CD4-positive, alpha-beta memory T cell (primary cell): ENCODE measurements around the gene DYRK1A. TPM values are rescaled to one million over a fixed set of nuclear protein-coding genes. Genes with fewer than 3 reads are reported as not detected.

Experiments used
- CTCF ChIA-PET: fragments of 350-600 bp; sonication (Branson Sonifier 250); formaldehyde crosslinking; loops from one replicate; lab custom pipeline; 2021; ENCODE audit warnings: inconsistent platforms; ENCODE audit not compliant: partially characterized antibody; lab: Charles Lee
- POLR2A ChIA-PET: fragments of 350-600 bp; sonication (Branson Sonifier 250); formaldehyde crosslinking; loops from one replicate; lab custom pipeline; 2021; ENCODE audit not compliant: partially characterized antibody; lab: Charles Lee
- DNase-seq, 5 donors: peaks; one replicate each; pipeline versions ENCODE4 v3.0.0 to v3.0.0-alpha.2; 2020 to 2022; ENCODE audit warnings: mixed read lengths in 1 of 5
- H3K27ac ChIP-seq: one replicate; pipeline ENCODE4 v1.7.0; 2013; ENCODE audit warnings: low read depth, low read length
- H3K27me3 ChIP-seq: 2 replicates; pipeline ENCODE4 v1.7.0; 2013; ENCODE audit warnings: mild to moderate bottlenecking, low read length, moderate library complexity; ENCODE audit not compliant: insufficient read depth
- H3K36me3 ChIP-seq: 2 replicates; pipeline ENCODE4 v1.7.0; 2013; ENCODE audit warnings: mild to moderate bottlenecking, low read length, moderate library complexity; ENCODE audit not compliant: insufficient read depth
- H3K4me1 ChIP-seq: 2 replicates; pipeline ENCODE4 v1.7.0; 2013; ENCODE audit warnings: mild to moderate bottlenecking, low read length, moderate library complexity; ENCODE audit not compliant: insufficient read depth
- H3K4me3 ChIP-seq, 2 donors: one replicate each; pipeline ENCODE4 v1.7.0; 2013; ENCODE audit warnings: low read length in 2 of 2, mild to moderate bottlenecking in 1 of 2
- H3K9me3 ChIP-seq, 2 donors: one replicate each; pipeline ENCODE4 v1.7.0; 2013; ENCODE audit warnings: low read length in 2 of 2, control low read depth in 1 of 2; ENCODE audit not compliant: control insufficient read depth in 1 of 2
- H3K27ac Mint-ChIP-seq, 7 donors: one replicate each; pipeline ENCODE4 v1.8.0; 2020 to 2021; ENCODE audit warnings: mixed read lengths in 7 of 7, mild to moderate bottlenecking in 6 of 7, inconsistent platforms in 3 of 7, moderate library complexity in 3 of 7
- H3K27me3 Mint-ChIP-seq, 2 donors: one replicate each; pipeline ENCODE4 v1.8.0; 2020 to 2021; ENCODE audit warnings: mixed read lengths in 2 of 2
- H3K36me3 Mint-ChIP-seq, 2 donors: one replicate each; pipeline ENCODE4 v1.8.0; 2020 to 2021; ENCODE audit warnings: mixed read lengths in 2 of 2, inconsistent platforms in 1 of 2, mild to moderate bottlenecking in 1 of 2
- H3K4me1 Mint-ChIP-seq, 4 donors: one replicate each; pipeline ENCODE4 v1.8.0; 2020 to 2021; ENCODE audit warnings: mixed read lengths in 4 of 4, mild to moderate bottlenecking in 1 of 4
- H3K4me3 Mint-ChIP-seq, 8 donors: one replicate each; pipeline ENCODE4 v1.8.0; 2020 to 2021; ENCODE audit warnings: mixed read lengths in 8 of 8, mild to moderate bottlenecking in 7 of 8, moderate library complexity in 6 of 8, inconsistent platforms in 3 of 8
- H3K9me3 Mint-ChIP-seq, 8 donors: one replicate each; pipeline ENCODE4 v1.8.0; 2020 to 2021; ENCODE audit warnings: mixed read lengths in 8 of 8, mild to moderate bottlenecking in 5 of 8, inconsistent platforms in 3 of 8, moderate library complexity in 1 of 8
- intact Hi-C: fragments of 100-400 bp; cut with micrococcal nuclease; formaldehyde crosslinking; loops from one replicate; pipeline ENCODE4 v1.15.1; 2023
- polyA plus RNA-seq, 2 donors: library from polyadenylated mRNA; unstranded; fragments of 300-500 nt; fragmentation: Illumina TruSeq; gene quantifications; one replicate each; pipeline ENCODE4 v1.2.3, GENCODE V29; 2021
- total RNA-seq, 2 experiments: library from RNA; stranded (reverse); gene quantifications; one replicate each; pipeline ENCODE4 v1.2.3, GENCODE V29; 2021

Gene DYRK1A
- total and polyA plus RNA-seq, 4 experiments from 2014 or later, result 1.4 to 130 (median 65.2) TPM

GRCh38 chr21:37431243-37431642, 64.7 kb downstream of the DYRK1A start:
- ChIA-PET POLR2A (no interaction called here), CTCF (interaction anchor here (0.9 to 1.3 kb wide), 3 partner anchors 14 to 133 kb away, joined by 3 to 4 read pairs (median 3); no protein-coding TSS in a partner anchor)
- no peak for DNase-seq
- H3K4me1 Mint-ChIP-seq, result peaks cover 46 to 67% (median 57%) of the 10 kb centered on the region in 4 donors
- intact Hi-C loops, result no loop called here
- no peaks in the 10 kb centered on the region for H3K27me3 Mint-ChIP-seq
- Histone ChIP-seq H3K4me1 (peaks cover 84% of the 10 kb centered on the region), H3K4me3 (no peak overlapping the region), H3K36me3 (peaks cover 6% of the 10 kb centered on the region), H3K9me3 (no peaks in the 10 kb centered on the region), H3K27ac (no peak overlapping the region), H3K27me3 (no peaks in the 10 kb centered on the region)
- no peaks in the 10 kb centered on the region for H3K9me3 Mint-ChIP-seq
- peaks cover 31 to 40% of the 10 kb centered on the region in 2 donors for H3K36me3 Mint-ChIP-seq
- peak overlapping the region; percentile 19 to 76 (median 42) for H3K27ac Mint-ChIP-seq
- H3K4me3 Mint-ChIP-seq, result peak overlapping the region in 5 of 8 donors; percentile 2 to 46 (median 40)

DNA sequence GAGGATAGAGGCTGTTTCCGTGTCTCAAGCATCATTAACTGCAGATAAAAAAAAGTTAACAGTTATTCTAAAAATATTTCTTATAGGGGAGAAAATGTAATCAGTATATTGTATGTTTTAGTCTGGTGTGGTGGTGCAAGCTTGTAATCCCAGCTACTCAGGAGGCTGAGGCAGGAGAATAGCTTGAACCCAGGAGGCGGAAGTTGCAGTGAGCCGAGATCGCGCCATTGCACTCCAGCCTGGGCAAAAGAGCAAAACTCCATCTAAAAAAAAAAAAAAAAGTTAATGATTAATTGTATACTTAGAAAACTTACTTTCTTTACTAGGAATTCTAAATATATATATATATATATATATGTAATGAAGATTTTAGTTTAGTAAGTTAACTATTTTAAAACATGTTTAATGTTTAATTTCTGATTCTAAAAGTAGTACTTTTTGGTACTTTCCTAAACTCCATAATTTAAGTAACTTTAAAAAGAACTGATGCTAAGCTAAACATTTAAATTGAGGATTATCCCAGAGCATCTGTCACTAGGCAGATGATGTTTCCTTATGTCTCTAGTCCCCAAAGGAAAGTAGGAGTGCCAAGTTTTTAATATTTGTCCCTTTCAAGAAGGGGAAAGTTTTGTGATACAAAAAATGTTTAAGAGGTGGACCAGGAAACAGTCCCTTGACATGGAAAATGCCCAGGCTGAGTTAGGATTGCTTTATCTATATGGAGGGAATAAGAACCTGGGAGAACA, 66.3 kb downstream of the DYRK1A start:
- no peaks in the 10 kb centered on the region for H3K27me3 Mint-ChIP-seq
- no peak overlapping the region for H3K4me3 Mint-ChIP-seq
- peak overlapping the region in 3 of 7 donors; percentile 15 to 71 (median 37) for H3K27ac Mint-ChIP-seq
- ChIA-PET CTCF (interaction anchor here (1.0 kb wide), 1 partner anchor 31 kb away, joined by 4 read pairs; no protein-coding TSS in a partner anchor), POLR2A (interaction anchor here (0.6 kb wide), 1 partner anchor 11 kb away, joined by 3 read pairs; no protein-coding TSS in a partner anchor)
- DNase-seq, result no peak
- Histone ChIP-seq H3K4me3 (no peak overlapping the region), H3K27ac (no peak overlapping the region), H3K27me3 (no peaks in the 10 kb centered on the region), H3K36me3 (peaks cover 6% of the 10 kb centered on the region), H3K9me3 (no peaks in the 10 kb centered on the region), H3K4me1 (peaks cover 90% of the 10 kb centered on the region)
- H3K36me3 Mint-ChIP-seq, result peaks cover 25 to 31% of the 10 kb centered on the region in 2 donors
- H3K9me3 Mint-ChIP-seq, result no peaks in the 10 kb centered on the region
- peaks cover 42 to 59% (median 51%) of the 10 kb centered on the region in 4 donors for H3K4me1 Mint-ChIP-seq
- intact Hi-C loops, result no loop called here

DNA sequence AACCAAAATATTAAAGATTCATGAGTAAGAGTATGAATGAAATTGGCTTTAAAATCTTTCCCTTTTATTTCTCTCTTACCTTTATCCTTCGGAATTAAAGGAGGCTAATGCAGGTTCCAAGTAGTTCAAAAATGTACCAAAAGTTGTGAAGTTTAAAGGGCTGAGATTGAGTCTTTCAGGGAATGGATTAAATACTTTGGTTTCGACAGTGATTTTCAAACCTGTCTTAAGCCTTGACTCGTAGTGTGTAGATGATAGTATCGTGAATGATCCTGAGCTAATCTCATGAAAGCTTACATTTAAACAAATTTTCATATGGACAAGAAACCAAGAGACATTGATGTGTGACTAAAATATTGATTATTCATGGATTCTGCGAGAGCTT, 66.9 kb downstream of the DYRK1A start:
- H3K4me1 ChIP-seq, result peaks cover 91% of the 10 kb centered on the region
- H3K27ac ChIP-seq, result no peak overlapping the region
- peaks cover 6% of the 10 kb centered on the region for H3K36me3 ChIP-seq
- no peaks in the 10 kb centered on the region for H3K9me3 ChIP-seq
- peaks cover 41 to 53% (median 46%) of the 10 kb centered on the region in 4 donors for H3K4me1 Mint-ChIP-seq
- peak overlapping the region in 2 of 8 donors; percentile 49 to 56 for H3K4me3 Mint-ChIP-seq
- DNase-seq, result no peak
- intact Hi-C loops, result no loop called here
- H3K27me3 Mint-ChIP-seq, result no peaks in the 10 kb centered on the region
- peaks cover 20 to 25% of the 10 kb centered on the region in 2 donors for H3K36me3 Mint-ChIP-seq
- H3K4me3 ChIP-seq, result no peak overlapping the region
- CTCF ChIA-PET, result interaction anchor here (1.0 to 1.3 kb wide), 2 partner anchors 31 to 64 kb away, joined by 4 read pairs; no protein-coding TSS in a partner anchor
- no peaks in the 10 kb centered on the region for H3K9me3 Mint-ChIP-seq
- H3K27me3 ChIP-seq, result no peaks in the 10 kb centered on the region
- peak overlapping the region in 5 of 7 donors; percentile 49 to 75 (median 69) for H3K27ac Mint-ChIP-seq
- POLR2A ChIA-PET, result no interaction called here

DNA sequence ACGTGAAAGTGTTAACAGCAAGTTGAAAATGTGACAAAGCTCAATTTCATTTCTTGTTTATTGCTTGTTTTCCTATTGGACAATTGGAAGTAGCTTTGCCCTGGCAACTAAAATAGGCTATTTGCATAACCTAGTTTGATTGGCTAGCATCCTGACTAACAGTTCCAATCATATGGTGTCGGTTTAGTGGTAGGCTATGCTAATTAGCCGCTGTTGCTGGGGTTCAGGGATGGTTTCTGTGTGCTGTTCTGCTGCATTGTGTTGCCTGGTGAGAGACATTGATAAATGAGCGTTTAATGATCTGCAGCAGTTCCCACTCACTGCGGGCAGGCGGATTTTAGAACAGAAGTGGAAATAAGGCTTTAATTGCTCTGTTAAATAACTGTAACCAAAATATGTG, 68.5 kb downstream of the DYRK1A start:
- Mint-ChIP-seq H3K27me3 (no peaks in the 10 kb centered on the region), H3K4me1 (peaks cover 39 to 45% (median 39%) of the 10 kb centered on the region in 4 donors), H3K9me3 (no peaks in the 10 kb centered on the region), H3K27ac (no peak overlapping the region), H3K36me3 (peaks cover 6 to 15% of the 10 kb centered on the region in 2 donors), H3K4me3 (no peak overlapping the region)
- intact Hi-C loops, result loop anchor here (2.0 kb wide), 1 partner anchor 66 kb away; no protein-coding TSS in a partner anchor
- POLR2A ChIA-PET, result interaction anchor here (1.0 to 1.6 kb wide), 6 partner anchors 22 to 168 kb away, joined by 3 to 4 read pairs (median 4); partner anchors contain the start of genes DYRK1A and VPS26C
- Histone ChIP-seq H3K27ac (no peak overlapping the region), H3K9me3 (no peaks in the 10 kb centered on the region), H3K27me3 (no peaks in the 10 kb centered on the region), H3K36me3 (peaks cover 6% of the 10 kb centered on the region), H3K4me1 (peaks cover 90% of the 10 kb centered on the region), H3K4me3 (no peak overlapping the region)
- DNase-seq, result peak; percentile 61 to 78 (median 72)
- CTCF ChIA-PET, result no interaction called here

GRCh38 chr21:37435711-37436110, 69.1 kb downstream of the DYRK1A start:
- POLR2A ChIA-PET, result interaction anchor here (1.0 to 1.6 kb wide), 3 partner anchors 23 to 66 kb away, joined by 3 to 4 read pairs (median 4); no protein-coding TSS in a partner anchor
- DNase-seq, result no peak
- H3K4me1 ChIP-seq, result peaks cover 90% of the 10 kb centered on the region
- Mint-ChIP-seq H3K4me3 (no peak overlapping the region), H3K9me3 (no peaks in the 10 kb centered on the region), H3K4me1 (peaks cover 36 to 42% (median 39%) of the 10 kb centered on the region in 4 donors), H3K27ac (no peak overlapping the region), H3K27me3 (no peaks in the 10 kb centered on the region), H3K36me3 (peaks cover 2 to 9% of the 10 kb centered on the region in 2 donors)
- no peak overlapping the region for H3K4me3 ChIP-seq
- no peaks in the 10 kb centered on the region for H3K27me3 ChIP-seq
- no peaks in the 10 kb centered on the region for H3K9me3 ChIP-seq
- intact Hi-C loops, result loop anchor here (2.0 kb wide), 1 partner anchor 67 kb away; no protein-coding TSS in a partner anchor
- no peak overlapping the region for H3K27ac ChIP-seq
- H3K36me3 ChIP-seq, result peaks cover 2% of the 10 kb centered on the region
- CTCF ChIA-PET, result no interaction called here

GRCh38 chr21:37436174-37436573, 69.6 kb downstream of the DYRK1A start:
- no peaks in the 10 kb centered on the region for H3K9me3 Mint-ChIP-seq
- no peak overlapping the region for H3K4me3 Mint-ChIP-seq
- H3K4me1 Mint-ChIP-seq, result peaks cover 34 to 41% (median 39%) of the 10 kb centered on the region in 4 donors
- peaks cover 90% of the 10 kb centered on the region for H3K4me1 ChIP-seq
- H3K27me3 ChIP-seq, result no peaks in the 10 kb centered on the region
- H3K4me3 ChIP-seq, result no peak overlapping the region
- H3K27ac Mint-ChIP-seq, result no peak overlapping the region
- H3K36me3 ChIP-seq, result no peaks in the 10 kb centered on the region
- H3K9me3 ChIP-seq, result no peaks in the 10 kb centered on the region
- no peaks in the 10 kb centered on the region for H3K27me3 Mint-ChIP-seq
- ChIA-PET CTCF (no interaction called here), POLR2A (no interaction called here)
- DNase-seq, result no peak
- H3K36me3 Mint-ChIP-seq, result peaks cover 0 to 4% of the 10 kb centered on the region in 2 donors
- no peak overlapping the region for H3K27ac ChIP-seq
- intact Hi-C loops, result no loop called here
